Fibroblast of peridontal ligament (primary cell): ENCODE results near the gene SLC16A8.
A peak's percentile ranks its signal among the peaks of the same experiment; 100 is the strongest.

ENCODE experiments used
- DNase-seq: peaks from one replicate; pipeline ENCODE4 v3.0.0-alpha.2; 2010; ENCODE audit errors: extremely low read depth

SLC16A8 gene

DNA sequence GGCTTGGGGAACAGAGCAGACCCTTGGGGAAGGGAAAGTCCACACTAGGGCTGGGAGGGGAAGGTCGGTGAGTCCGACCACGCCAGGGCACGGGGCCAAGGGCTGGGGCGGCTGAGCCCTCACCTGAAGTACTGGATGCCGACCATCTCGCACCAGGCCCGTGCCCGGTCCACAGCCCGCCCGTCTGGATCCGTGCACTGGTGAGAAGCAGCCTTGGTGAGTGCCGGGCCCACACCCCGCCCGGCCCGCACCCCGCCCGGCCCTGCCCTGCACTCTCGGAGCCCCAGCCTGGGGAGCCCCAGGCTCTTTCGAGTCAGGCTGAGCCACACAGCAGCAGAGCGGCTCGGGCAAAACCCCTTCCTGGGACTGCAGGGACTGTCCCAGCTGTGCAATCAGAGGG is 28.4 kb upstream of the SLC16A8 start:
- DNase-seq, result no peak

DNA sequence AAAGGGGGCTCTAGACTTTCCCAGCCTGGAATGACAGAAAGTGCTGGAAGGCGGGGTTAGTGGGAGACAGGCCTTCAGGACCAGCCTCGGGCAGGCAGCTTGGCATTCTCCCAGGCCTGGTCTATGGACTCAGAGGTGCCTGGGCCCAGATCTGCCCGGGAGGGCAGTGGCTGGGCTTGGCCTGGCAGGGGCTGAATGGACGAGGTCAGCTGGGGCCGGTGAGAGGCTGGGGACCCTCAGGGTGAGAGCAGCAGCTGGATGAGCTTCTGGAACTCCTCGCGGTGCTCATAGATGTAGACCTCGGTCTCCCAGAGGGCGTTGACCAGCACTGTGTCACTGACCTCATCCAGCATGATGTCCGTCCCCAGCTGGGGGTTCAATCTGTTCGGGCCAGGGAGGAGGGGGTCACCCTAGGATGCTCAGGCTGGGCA is 28.0 kb upstream of the SLC16A8 start:
- no peak for DNase-seq

DNA sequence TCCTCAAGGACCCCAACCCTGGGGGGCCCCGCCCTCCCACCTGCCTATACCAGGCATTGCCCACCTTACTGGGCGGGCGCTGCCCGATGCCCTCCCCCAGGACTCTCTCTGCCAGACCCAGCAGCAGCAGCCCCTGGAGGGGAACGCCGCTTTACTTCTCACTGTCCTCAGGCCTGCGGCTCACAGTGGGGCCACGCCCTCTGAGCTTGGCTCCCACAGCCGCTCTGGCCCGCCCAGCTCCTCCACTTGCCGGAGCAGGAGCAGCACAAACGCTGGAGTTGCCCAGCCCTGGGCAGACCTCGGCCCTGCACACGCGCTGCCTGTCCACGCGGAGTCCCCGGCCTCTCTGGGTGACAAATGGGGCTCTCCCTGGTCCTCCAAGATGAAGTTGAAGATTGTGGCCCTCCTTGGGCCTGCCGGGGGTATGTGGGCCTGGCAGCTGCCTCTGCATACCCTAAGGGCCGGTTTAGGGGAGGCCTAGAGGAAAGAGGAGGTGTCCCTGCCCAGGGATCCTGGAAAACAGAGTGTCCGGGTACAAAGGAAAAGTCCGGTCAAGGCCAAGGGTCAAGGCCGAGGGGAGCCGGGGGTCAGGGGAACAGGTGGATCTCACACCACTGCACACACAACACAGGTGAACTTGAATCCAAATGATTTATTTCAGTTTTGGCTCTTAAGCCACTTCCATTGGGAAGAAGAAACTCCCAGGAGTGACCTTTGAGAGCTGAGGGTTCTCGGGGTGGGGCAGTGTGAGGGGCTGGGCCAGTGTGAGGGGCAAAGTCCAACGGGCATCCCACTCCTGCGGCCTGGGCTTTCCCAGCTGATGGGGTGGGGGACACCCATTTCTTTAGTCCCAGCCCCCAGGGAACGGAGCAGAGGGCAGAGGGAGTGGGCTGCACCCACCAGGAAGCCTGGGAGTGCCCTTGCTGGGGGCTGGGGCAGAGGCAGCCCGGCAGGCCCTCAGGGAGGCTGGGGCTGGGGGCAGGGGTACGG is 27.2 kb upstream of the SLC16A8 start:
- no peak for DNase-seq

DNA sequence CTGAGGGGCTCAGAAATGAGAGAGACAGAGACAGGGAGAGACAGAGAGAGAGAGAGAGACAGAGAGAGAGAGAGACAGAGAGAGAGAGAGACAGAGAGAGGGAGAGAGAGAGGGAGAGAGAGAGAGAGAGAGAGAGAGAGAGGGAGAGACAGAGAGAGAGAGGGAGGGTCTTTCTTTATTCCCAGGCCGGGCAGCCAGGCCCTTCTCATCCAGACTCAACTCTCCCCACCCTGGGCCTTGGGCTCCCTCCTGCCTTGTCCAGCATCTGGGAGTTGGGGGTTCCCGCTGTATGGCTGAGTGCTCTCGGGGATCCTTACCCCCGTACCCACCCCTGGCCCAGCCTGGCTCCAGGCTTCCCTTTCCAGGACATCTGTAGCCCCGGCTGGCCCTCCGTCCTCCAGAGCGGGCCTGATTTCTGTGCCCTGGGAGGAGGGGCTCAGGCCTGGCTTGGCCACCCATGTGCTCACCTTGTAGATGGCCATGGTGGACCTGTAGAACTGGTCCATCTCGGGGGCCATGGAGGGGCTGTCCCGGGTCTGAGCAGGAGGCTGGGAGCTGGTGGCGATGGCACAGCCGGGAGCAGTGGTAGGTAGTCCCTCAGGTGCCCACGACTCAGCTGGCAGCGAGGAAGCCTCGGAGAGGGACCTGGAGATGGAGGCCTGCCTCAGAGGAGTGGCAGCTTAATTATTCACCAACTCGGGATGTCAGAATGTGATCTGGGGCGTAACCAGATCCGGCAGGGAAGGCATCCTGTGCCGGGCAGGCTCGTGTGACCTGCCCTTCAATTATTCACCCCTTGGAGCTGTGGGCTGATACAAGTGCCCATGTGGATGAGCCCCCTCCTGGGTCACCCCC is 26.3 kb upstream of the SLC16A8 start, which contains the start of gene BAIAP2L2:
TSS of gene BAIAP2L2 (minus strand) at position 677 of the 855 bp plus-strand sequence. CDS start at position 518, 159 bp downstream.
- DNase-seq, result no peak

DNA sequence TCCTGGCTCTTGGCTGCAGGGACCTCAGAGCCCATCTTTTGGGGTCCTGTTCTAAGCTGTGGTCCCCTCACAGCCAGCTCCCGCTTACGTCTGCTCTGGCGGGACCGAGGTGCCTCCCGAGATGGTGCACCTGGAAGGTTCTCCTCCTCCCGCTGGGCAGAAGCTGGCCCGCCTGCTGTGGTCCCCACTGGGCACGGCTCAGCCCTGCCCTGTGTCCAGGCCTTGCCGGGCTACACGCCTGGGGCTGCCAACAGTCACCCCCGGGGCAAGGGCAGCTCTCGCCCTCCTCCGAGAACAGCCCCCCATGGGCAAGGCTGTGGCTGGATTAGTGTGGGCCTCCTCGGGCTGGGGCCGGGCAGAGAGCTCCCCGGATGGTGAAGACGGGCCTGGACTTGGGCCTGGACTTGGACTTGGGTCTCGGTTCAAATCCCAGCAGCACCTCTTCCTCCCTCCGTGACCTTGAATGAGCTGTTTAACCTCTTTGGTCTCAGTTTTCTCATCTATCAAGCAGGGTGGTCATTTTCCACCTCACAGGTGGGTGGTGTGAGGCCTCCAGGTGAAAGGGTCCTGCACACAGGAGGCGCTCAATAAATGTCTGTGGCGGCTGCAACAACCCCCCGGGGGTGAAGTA is 25.5 kb upstream of the SLC16A8 start:
- DNase-seq, result no peak

DNA sequence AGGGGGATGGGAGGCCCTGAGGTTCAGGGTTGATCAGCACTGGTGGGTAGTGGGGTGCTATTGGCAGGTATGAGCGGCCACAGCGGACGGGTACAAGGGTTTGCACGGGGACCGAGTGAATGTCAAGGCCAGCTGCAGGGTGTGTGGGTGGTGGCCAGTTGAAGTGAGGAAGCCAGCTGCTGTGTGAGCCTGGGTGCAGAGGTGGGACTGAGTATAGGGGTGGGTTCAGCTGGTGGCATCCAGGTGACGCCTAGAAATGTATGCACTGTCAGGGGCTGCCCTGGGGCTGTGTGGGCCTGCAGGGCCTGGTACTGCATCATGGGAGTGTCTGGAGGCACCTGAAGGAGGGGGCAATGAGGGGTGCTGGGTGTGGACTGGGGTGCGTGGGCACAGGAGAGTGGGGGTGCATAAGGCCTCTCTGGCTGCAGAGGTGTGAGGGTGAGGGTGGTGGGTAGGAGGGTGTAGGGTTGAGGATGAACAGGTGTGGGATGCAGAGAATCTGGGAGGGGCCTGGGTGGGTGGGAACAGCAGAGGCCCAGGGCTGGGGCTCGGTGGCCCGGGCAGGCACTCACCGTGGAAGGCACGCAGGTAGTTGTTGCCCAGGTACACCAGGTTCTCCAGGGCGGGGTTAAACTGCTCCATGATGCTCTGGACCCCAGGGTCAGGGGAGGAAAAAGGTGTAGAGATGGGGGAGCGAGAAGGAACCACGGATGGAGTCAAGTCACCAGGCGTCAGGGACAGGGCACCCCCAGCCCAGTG is 24.8 kb upstream of the SLC16A8 start:
- no peak for DNase-seq

DNA sequence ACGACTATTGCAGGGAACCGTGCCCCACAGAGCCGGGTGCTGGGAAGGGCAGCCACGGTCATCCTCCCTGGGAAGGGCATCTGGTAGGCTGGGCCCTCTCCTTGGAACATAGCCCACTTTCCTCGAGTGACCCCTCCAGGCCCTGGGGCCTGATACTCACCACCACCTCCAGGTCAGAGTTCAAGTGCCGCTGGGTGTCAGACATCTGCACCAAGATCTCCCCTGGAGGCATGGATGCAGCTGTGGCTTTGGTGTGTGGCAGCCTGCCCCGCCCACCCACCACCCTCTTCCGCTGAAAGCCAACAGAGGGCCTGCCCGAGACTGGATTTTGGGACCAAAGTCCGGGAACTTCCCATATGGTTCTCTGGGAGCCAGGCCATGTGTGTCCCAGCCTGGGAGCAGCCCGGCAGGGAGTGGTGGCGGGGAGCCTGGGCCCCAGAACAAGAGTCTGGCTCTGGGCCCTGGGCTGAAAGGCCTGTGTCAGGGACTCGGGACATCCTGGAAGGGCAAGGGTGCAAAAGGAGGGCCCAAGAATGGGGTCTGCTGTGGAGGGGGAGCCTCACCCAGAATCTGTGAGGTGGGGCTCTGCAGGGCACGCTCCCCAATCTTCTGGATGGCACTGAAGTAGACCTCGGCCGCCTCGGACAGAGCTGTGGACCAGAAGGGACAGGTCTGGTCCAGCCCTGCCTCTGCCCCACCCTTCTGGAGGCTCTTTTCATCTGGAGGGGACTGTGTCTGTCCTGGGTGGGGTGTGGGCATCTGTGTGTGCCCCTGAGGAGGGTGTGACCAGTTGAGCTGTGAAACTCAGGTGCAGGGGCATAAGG is 23.9 kb upstream of the SLC16A8 start:
- DNase-seq, result no peak

DNA sequence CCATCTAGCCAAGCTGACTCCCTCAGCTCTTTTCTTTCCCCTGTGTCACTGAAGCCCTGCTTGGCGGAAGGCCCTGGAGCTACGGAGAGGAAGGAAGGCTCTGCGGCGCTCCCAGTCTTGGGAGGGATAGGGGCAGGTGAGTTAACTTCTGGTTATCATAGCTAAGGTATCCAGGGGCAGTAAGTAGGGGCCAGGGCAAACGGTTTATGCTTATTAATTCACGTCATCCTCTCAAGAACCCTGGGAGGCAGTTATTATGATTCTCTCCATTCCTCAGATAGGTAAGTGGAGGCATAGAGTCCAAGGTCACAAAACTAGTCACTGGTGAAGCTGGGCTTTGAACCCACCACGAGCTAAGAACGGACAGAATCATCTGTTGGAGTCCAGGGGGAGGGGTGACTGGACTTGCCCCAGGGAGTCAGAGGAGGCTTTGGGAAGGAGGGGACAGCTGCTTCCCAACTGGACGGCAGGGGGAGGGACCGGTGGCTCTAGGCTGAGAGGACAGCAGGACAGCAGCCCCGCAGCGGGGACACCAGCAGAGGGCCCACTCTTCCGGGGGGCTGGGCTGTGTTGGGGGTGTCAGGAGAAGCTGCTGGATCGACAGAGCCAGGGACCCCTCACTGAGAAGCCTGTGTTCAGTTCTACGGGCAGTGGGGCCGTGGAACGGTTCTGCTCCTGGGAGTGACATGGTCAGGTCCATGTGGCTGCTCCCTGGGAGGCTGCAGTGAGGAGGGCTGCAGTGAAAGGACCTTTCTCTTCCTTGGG is 23.0 kb upstream of the SLC16A8 start:
- no peak for DNase-seq

DNA sequence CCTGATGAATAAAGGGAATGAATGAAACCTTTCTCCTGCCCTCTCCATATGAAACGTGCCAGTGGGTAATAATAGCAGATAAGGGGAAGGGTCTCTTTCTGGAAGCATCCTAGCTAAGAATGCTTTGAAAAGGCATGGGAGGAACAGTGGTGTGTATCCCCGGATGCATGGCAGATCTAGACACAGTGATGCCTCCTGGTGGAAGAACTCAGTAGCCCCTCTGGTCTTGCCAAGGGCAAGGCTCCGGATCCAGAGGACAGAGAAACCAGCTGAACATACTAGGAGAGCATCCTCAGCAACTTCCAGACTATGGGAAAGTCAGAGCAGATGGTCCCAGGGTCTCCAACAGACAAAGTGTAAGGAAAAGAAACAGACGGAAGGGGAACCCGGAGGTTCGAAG is 20.1 kb upstream of the SLC16A8 start:
- DNase-seq, result peak; percentile 11

DNA sequence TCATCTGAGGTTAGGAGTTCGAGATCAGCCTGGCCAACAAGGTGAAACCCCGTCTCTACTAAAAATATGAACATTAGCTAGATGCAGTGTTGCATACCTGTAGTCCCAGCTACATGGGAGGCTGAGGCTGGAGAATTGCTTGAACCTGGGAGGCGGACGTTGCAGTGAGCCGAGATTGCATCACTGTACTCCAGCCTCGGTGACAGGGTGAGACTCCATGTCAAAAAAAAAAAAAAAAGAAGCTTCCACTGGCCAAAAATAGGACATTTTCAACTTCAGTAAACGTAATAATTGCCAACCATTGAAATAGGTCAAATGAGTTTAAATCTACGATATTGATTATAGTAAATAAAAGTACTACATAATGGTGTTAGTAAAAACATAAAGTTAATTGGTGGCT is 19.7 kb upstream of the SLC16A8 start:
- no peak for DNase-seq

DNA sequence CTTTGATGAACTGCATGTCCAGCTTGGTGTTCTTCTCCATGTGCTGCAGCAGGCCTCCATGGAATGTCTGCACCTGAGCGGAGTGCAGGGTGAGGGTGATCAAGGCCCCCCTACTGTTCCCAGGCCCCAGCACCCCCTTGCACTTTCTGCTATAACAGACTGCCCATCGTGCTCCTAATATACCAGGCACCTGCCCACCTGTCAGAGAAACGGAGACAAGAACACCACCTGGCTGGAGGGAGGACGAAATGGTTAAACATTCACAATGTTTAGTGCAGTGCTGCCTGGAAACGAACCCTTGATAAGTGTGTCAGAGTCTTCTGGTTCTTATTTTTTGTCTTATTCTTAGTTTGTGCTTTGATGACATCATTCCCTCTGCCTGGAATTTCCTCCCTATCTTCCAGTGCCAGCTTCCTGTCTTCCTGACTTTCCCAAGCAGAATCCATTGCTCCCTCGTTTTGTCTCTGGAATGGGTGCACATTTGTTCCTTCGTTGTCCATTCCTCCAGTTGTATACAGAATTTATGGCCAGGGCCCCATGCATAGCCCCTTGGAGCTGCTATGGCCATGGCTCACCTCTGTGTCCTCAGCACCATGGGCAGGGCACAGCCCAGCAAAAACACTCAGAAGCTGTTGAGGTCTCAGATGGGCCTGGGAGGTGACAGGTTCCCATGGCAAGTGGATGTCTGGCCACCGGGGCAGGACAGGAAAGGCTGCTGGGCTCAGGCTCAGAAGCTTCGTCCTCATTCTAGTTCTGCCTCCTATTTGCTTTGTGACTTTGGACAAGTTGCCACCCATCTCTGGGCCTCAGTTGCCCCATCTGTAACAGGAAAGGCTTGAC is 14.6 kb upstream of the SLC16A8 start:
- DNase-seq, result peak; percentile 63

DNA sequence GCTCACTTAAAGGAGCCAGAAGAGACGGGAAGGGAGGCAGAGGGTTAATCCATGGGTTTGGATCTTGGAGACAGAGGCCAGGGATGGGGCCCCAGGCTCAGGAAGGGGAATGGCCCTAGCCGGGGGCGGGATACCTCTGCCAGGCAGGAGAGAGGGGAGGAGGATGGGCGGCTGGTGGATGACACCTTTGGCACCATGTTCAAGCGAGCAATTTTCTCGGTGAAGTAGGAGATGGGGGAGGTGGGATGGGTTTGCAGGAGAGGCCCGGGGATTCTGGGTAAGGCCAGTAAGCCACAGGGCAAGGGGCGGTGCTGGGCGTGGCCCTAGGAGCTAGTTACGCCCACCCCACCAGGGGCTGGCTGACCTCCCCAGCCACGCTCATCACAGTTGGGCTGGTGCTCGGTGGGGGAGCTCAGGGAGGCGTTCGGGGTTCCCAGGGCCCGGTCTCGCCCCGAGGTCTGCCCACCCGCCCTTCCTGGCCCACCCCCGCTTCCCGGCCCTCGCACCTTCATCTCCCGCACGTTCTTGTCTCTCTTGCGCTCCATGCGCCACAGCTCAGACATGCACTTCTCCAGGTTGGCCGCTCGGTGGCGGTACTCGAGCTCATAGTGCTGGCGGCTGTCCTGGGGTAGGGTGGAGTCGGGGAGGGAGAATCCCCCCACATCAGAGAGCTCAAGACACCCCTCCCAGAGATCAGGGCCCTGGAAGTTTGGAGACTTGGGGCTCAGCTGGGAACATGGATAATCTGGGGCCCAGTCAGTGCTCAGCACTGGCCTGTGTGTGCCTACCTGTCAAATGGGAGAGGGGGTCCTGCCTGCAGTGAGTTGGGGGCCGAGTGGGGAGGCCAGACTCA is 13.8 kb upstream of the SLC16A8 start:
- no peak for DNase-seq

DNA sequence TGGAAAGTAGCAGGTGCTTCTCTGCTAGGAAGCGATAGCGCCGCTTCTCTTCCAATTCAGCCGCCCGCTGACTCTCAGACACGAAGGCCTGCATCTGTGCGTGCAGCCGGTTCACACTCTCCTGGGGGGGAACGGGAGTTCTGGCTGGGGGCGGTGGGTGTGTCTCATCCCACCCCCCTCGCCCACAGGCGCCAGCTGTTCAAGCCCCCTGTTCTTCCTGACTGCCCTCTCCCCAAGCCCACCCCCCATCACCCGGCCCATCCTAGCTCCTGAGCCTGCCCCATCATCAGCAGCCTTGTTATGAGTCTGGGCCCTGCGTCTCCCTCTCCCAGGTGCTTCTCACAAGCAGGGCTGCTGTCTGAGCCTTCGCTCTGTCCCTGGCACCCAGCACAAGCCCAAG is 13.1 kb upstream of the SLC16A8 start:
- no peak for DNase-seq

DNA sequence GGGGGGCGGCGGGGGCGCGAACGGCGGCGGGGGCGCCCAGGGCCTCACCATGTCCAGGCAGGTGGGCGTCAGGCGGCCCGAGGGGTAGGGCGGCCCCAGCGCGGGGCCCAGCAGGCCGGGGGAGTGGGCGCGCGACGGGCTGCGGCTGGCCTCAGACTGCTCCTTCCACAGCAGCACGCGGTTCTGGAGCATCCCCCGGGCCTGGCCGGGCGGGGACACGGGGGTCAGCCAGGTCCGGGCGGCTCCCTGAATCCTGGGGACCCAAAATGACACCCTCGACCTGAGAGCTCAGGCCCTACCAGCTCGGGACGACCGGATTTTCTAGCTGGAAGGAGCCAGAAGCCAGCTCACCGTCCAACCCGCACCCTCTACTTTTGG is 5.5 kb upstream of the SLC16A8 start:
- DNase-seq, result no peak

DNA sequence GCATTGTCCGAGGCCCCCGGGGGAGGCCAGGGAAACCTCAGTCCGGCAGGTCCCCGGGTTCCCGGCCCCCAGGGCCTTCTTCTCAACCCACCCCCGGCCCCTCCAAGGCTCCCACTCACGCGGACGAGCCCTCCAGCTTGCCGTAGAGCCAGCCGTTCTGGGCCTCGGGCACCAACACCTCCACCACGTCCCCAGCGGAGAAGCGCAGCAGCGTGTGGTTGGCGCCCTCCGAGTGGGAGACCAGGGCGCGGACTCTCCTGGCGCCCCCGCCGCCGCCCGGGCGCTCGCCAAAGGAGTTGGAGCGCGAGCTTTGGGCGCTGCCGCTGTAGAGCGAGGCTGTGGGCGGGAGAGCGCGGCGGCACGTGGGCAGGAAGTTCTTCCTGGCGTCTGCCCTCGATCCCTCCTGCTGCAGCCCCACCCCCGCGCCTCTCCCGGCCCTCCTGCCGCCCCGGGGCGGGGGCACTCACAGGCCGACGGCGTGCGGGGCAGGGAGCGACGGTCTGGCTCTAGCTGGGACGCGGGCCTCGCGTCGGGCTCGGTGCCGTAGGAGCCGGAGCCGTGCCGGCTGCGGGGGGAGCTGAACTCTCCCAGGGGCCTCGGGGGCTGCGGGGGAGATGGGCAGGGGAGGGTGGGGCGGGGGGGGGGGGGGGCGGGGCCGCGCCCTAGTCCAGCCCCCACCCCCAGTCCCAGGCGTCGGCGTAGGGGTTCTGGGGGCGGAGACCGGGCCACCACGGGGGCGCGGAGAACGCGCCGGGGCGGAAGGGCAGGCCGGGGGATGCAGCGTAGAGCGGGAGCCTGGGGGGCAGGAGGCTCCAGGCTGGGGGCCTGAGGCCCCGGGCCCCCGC is 4.9 kb upstream of the SLC16A8 start:
- DNase-seq, result no peak

DNA sequence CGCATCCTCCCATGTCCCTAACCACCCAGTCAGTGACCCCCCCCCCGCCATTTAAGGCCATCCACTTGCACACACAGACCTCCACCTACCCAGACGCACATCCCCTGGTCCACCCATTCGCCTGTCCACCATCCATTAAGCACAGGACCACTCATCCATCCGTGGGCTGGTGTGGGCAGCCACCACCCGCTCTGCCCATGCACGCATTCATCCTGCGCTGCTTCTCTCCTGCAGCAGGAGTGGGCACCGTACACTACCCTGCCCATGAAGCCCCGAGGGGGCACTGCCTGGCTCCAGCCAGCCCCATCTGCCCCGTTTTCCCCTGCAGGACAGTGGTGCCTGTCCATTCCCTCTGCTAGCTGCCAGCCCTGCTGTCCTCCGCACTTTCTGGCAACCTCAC is 3.9 kb upstream of the SLC16A8 start:
- DNase-seq, result no peak

DNA sequence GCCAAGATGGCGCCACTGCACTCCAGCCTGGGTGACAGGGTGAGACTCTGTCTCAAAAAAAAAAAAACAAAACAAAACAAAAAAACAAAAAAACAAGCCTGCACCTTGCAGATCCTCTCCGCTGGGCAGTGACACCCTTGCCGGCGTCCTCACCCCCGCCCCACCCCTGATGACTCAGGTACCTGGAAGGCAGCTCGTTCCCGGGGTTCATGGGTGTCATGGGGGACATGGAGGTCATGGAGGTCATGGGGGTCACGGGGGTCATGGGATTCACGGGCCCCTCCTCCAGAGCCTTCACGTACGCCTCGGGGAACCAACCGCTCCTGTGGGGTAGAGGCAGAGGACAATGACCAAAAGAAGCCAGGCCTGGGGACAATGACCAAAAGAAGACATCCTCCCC is 3.0 kb upstream of the SLC16A8 start:
- no peak for DNase-seq
